ENCODE measurements around the gene ARID5B. TPM values are rescaled to one million over a fixed set of nuclear protein-coding genes. Genes with fewer than 3 reads are reported as not detected.

The ARID5B gene
- total RNA-seq, 1 donor from 2014 or later: 11.6 TPM

Other genes with a start within 250 kb of the ARID5B start
- gene CABCOCO1, start 238.8 kb upstream of the ARID5B start, total RNA-seq: not detected in 2 replicates

Data from dermis microvascular lymphatic vessel endothelial cell (primary cell).